Measurements from ENCODE around the gene B4GALT3.

B4GALT3 gene

GRCh38 chr1:161206411-161207140 is 29.3 kb upstream of the B4GALT3 start:
- no peak for DNase-seq (ENCODE audit: low read depth)

GRCh38 chr1:161201836-161202712 is 24.8 kb upstream of the B4GALT3 start, which contains the start of gene NDUFS2:
Gene NDUFS2, plus strand, starts transcription at chr1:161202367. Its CDS starts 19 bp downstream, at chr1:161202386.
- DNase-seq (ENCODE audit: low read depth): peak; percentile 90

- no peak for DNase-seq (ENCODE audit: low read depth)
Observed at GRCh38 chr1:161200992-161201835, 23.9 kb upstream of the B4GALT3 start.

- DNase-seq (ENCODE audit: low read depth): no peak
Observed at GRCh38 chr1:161200421-161200991, 23.2 kb upstream of the B4GALT3 start.

GRCh38 chr1:161199506-161200139 is 22.3 kb upstream of the B4GALT3 start:
- no peak for DNase-seq (ENCODE audit: low read depth)

GRCh38 chr1:161198897-161199431 is 21.7 kb upstream of the B4GALT3 start, which contains the start of gene ADAMTS4:
Gene ADAMTS4, minus strand, starts transcription at chr1:161199054. Its CDS starts 427 bp downstream, at chr1:161198627.
- no peak for DNase-seq (ENCODE audit: low read depth)

GRCh38 chr1:161198194-161198896 is 21.0 kb upstream of the B4GALT3 start:
- no peak for DNase-seq (ENCODE audit: low read depth)

- no peak for DNase-seq (ENCODE audit: low read depth)
Observed at GRCh38 chr1:161197560-161198193, 20.4 kb upstream of the B4GALT3 start.

GRCh38 chr1:161196521-161197451 is 19.5 kb upstream of the B4GALT3 start:
- no peak for DNase-seq (ENCODE audit: low read depth)

- DNase-seq (ENCODE audit: low read depth): no peak
Observed at GRCh38 chr1:161196111-161196510, 18.8 kb upstream of the B4GALT3 start.

GRCh38 chr1:161195171-161195570 is 17.9 kb upstream of the B4GALT3 start:
- no peak for DNase-seq (ENCODE audit: low read depth)

- no peak for DNase-seq (ENCODE audit: low read depth)
Observed at GRCh38 chr1:161193561-161194235, 16.4 kb upstream of the B4GALT3 start.

GRCh38 chr1:161192476-161193465 is 15.5 kb upstream of the B4GALT3 start:
- DNase-seq (ENCODE audit: low read depth): no peak

- DNase-seq (ENCODE audit: low read depth): no peak
Observed at GRCh38 chr1:161191971-161192370, 14.7 kb upstream of the B4GALT3 start.

GRCh38 chr1:161190962-161191521 is 13.7 kb upstream of the B4GALT3 start:
- DNase-seq (ENCODE audit: low read depth): no peak

GRCh38 chr1:161189036-161189435 is 11.7 kb upstream of the B4GALT3 start:
- no peak for DNase-seq (ENCODE audit: low read depth)

Measured in stimulated activated CD8-positive, alpha-beta memory T cell treated with anti-CD3 and anti-CD28 coated beads, Interleukin-7, amount 100 ng/mL, for 24 hours (primary cell).